ENCODE results near the gene ARPP19.

Gene ARPP19

DNA sequence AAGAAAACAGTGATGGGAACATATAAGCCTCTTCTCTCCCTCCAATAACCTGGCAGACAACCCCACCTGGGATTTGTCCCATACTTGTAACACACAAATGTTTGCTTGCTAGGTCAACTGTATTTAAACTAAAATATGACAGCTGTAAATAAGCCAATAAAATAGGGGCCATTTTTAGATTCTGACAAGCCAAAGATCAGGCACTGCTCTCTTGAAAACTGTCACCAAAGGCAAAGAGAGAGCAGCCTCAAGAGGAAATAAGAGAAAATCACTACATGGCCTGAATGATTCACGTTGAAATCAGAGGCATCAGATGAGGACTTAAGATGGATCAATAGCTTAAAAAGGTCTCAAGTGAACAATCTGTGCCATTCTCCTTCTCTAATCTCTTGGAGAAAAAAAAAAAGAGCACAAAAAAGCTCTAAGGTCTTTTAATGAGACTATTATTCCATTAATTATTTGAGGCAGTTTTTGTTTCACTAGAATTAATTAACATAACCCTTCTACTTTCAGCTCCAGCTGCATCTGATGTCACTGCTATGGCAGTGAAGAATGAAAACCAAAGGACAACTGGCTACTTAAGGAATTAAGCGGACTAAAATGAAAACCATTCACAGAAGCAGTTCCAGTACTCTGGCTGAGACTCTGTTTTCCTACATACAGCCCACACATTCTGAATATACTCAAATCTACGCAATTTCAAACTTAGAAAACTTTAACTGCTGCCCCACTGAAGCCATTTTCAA lies 59.2 kb downstream of the ARPP19 start:
- no peak for DNase-seq

DNA sequence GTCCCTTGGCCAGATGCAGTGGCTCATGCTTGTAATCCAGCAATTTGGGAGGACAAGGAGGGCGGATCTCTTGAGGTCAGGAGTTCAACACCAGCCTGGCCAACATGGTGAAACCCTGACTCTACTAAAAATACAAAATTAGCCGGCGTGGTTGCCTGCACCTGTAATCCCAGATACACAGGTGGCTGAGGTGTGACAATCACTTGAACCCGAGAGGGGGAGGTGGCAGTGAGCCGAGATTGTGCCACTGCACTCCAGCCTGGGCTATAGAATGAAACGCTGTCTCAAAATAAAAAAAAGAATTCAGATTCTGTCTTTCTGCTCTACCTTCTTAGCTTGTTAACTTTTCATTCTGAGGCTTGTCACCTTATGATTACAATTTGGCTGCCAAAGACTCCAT lies 62.3 kb downstream of the ARPP19 start:
- no peak for DNase-seq

GRCh38 chr15:52505151-52505550 lies 63.7 kb downstream of the ARPP19 start:
- no peak for DNase-seq

- DNase-seq, result no peak
Observed at GRCh38 chr15:52503788-52504496, 64.9 kb downstream of the ARPP19 start.

GRCh38 chr15:52502608-52503007 lies 66.2 kb downstream of the ARPP19 start:
- no peak for DNase-seq

DNA sequence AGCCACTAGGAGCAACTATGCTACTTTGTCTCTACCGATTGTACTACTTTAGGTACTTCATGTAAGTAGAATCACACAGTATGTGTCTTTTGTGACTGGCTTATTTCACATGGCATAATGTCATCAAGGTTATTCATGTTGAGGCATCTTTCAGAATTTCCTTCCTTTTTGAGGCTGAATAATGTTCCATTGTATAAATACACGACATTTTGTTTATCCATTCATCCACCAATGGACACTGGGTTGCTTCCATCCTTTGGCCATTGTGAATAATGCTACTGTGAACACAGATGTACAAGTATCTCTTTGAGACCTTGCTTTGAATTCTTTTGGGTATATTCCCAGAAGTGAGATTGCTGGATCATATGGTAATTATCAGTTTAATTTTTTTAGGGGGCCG lies 69.3 kb downstream of the ARPP19 start:
- no peak for DNase-seq

GRCh38 chr15:52498706-52499105 lies 70.1 kb downstream of the ARPP19 start:
- DNase-seq, result no peak
